ENCODE measurements around the gene DHRS2.

DNA sequence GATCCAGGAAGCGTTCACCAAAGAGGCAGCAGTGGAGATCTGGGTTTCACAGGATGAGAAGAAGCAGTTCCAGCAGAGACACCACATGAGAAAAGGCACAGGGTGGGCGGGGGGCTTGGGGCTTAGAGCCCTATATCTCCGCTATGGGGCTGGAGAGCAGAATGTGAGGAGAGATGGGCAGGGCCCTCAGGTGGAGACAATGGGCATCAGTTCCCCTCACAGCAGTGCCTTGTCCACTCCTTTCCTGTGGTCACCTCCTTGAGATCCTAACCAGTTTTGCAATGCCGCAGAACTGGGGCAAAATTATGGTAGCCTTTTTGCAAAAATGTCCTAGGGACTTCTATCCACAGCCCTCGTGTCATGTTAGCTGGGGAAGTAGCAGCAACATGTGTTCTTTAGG lies 27.5 kb downstream of the DHRS2 start:
- TF ChIP-seq, protein P1, sequence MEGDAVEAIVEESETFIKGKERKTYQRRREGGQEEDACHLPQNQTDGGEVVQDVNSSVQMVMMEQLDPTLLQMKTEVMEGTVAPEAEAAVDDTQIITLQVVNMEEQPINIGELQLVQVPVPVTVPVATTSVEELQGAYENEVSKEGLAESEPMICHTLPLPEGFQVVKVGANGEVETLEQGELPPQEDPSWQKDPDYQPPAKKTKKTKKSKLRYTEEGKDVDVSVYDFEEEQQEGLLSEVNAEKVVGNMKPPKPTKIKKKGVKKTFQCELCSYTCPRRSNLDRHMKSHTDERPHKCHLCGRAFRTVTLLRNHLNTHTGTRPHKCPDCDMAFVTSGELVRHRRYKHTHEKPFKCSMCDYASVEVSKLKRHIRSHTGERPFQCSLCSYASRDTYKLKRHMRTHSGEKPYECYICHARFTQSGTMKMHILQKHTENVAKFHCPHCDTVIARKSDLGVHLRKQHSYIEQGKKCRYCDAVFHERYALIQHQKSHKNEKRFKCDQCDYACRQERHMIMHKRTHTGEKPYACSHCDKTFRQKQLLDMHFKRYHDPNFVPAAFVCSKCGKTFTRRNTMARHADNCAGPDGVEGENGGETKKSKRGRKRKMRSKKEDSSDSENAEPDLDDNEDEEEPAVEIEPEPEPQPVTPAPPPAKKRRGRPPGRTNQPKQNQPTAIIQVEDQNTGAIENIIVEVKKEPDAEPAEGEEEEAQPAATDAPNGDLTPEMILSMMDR (IDR thresholded peaks at IDR 0.05), result no peak
- TF ChIP-seq POLR2A (IDR thresholded peaks at IDR 0.05), result no peak

All from stomach (tissue), 4 donors.